ENCODE data around the gene ZFYVE9.

ZFYVE9 gene

GRCh38 chr1:52186449-52186848, 44.6 kb downstream of the ZFYVE9 start:
- TF ChIP-seq CTCF (IDR thresholded peaks at IDR 0.05; ENCODE audit: low read depth, low read length, missing control alignments): no peak
- no peak for DNase-seq (ENCODE audit: extremely low read depth, low read depth)
- no peak overlapping the region for H3K4me3 ChIP-seq (replicated peaks; ENCODE audit: low read depth, low read length)

GRCh38 chr1:52189898-52190480, 48.1 kb downstream of the ZFYVE9 start:
- TF ChIP-seq CTCF (IDR thresholded peaks at IDR 0.05; ENCODE audit: low read depth, low read length, missing control alignments): no peak
- no peak overlapping the region for H3K4me3 ChIP-seq (replicated peaks; ENCODE audit: low read depth, low read length)
- no peak for DNase-seq (ENCODE audit: extremely low read depth, low read depth)

- no peak for TF ChIP-seq CTCF (IDR thresholded peaks at IDR 0.05; ENCODE audit: low read depth, low read length, missing control alignments)
- DNase-seq (ENCODE audit: extremely low read depth, low read depth): no peak
- no peak overlapping the region for H3K4me3 ChIP-seq (replicated peaks; ENCODE audit: low read depth, low read length)
Observed at GRCh38 chr1:52190500-52191252, 48.8 kb downstream of the ZFYVE9 start.

- no peak for DNase-seq (ENCODE audit: extremely low read depth, low read depth)
- TF ChIP-seq CTCF (IDR thresholded peaks at IDR 0.05; ENCODE audit: low read depth, low read length, missing control alignments): no peak
- no peak overlapping the region for H3K4me3 ChIP-seq (replicated peaks; ENCODE audit: low read depth, low read length)
Observed at GRCh38 chr1:52191395-52191965, 49.6 kb downstream of the ZFYVE9 start.

- no peak for DNase-seq (ENCODE audit: extremely low read depth, low read depth)
- H3K4me3 ChIP-seq (replicated peaks; ENCODE audit: low read depth, low read length): no peak overlapping the region
- no peak for TF ChIP-seq CTCF (IDR thresholded peaks at IDR 0.05; ENCODE audit: low read depth, low read length, missing control alignments)
Observed at GRCh38 chr1:52192024-52192423, 50.1 kb downstream of the ZFYVE9 start.

GRCh38 chr1:52192436-52192835, 50.5 kb downstream of the ZFYVE9 start:
- no peak for DNase-seq (ENCODE audit: extremely low read depth, low read depth)
- no peak for TF ChIP-seq CTCF (IDR thresholded peaks at IDR 0.05; ENCODE audit: low read depth, low read length, missing control alignments)
- H3K4me3 ChIP-seq (replicated peaks; ENCODE audit: low read depth, low read length): no peak overlapping the region
